HL-60 (cell line): ENCODE measurements around the gene FUT8.

Source experiments
- CTCF ChIP-seq: IDR thresholded peaks from one replicate; pipeline ENCODE4 v1.5.1; 2011; ENCODE audit warnings: low read length, control low read depth, inconsistent platforms; ENCODE audit not compliant: insufficient read depth
- POLR2AphosphoS5 ChIP-seq: IDR thresholded peaks from 2 replicates; pipeline ENCODE4 v1.6.1; 2012; ENCODE audit warnings: low read depth
- REST ChIP-seq: IDR thresholded peaks from 2 replicates; pipeline ENCODE4 v1.6.1; 2012; ENCODE audit warnings: low read depth; ENCODE audit not compliant: insufficient replicate concordance

GRCh38 chr14:65486863-65487262 lies 74.3 kb downstream of the FUT8 start:
- no peak for TF ChIP-seq REST
- TF ChIP-seq CTCF: no peak
- TF ChIP-seq POLR2AphosphoS5: no peak
